SHP77 treated with DMSO at 0.1 percent for 48 hours (cell line): ENCODE measurements around the gene NPPC.

Experiments
- DNase-seq: peaks from one replicate; lab custom pipeline; 2025; lab: John Stamatoyannopoulos, UW

Gene NPPC

GRCh38 chr2:231935207-231935524 is 9.0 kb upstream of the NPPC start:
- no peak for DNase-seq

DNA sequence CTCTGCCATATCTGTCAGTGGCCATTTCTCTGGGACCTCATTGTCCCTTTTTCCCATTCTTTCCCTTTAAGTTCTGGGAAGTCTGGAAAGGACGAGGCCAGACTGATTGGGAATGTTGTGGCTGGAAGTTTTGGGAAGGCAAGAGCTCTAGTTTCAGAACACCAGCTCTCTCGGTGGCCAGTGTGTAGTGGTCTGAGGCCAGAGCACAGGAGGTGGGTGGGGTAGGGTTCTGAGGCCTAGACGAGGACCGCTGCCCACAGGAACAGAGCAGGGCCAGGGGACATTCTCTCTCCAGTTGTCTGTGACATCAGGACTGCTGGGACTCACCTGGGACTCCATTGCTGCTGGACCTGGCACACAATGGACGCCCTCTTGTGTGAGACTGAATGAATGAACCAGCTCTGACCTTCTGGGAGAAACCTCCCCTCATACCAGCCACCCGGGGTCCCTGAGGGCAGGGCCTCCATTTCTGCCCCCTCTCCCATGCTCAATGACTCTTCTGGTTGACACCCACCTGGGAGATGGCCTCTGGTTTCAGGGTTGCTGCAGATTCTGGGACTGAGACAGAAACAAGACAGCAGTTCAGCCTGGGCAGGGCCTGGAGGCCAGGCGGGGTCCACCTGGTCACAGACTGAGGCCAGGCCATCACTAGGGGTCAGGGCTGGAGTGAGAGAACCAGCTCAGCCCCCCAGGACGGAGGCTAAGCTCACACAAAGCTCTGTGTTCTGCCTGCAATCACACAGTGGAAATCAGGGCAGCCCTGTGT is 8.4 kb upstream of the NPPC start:
- no peak for DNase-seq

DNA sequence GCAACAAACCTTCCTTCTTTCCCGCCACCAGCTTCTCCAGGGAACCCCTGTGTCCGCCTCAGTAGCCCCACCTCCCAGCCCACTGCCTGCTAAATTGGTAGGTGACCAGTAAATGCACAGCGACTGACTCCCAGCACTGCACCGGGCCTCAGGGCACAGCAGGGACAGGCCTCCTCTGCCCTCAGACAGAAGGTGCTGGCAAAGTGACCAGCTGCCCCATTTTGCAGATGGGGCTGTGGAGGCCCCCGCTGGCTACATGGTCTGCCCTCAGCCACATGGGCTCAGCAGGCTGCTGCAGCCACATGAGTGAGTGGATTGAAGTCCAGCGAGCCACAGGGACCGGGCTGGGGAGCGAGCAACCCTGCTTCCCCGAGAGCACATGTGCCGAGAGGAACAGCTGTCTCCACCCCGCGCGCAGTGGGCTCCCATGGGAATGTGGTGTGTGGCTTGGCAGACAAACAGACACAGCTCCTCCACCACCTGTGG is 7.8 kb upstream of the NPPC start:
- DNase-seq: no peak

DNA sequence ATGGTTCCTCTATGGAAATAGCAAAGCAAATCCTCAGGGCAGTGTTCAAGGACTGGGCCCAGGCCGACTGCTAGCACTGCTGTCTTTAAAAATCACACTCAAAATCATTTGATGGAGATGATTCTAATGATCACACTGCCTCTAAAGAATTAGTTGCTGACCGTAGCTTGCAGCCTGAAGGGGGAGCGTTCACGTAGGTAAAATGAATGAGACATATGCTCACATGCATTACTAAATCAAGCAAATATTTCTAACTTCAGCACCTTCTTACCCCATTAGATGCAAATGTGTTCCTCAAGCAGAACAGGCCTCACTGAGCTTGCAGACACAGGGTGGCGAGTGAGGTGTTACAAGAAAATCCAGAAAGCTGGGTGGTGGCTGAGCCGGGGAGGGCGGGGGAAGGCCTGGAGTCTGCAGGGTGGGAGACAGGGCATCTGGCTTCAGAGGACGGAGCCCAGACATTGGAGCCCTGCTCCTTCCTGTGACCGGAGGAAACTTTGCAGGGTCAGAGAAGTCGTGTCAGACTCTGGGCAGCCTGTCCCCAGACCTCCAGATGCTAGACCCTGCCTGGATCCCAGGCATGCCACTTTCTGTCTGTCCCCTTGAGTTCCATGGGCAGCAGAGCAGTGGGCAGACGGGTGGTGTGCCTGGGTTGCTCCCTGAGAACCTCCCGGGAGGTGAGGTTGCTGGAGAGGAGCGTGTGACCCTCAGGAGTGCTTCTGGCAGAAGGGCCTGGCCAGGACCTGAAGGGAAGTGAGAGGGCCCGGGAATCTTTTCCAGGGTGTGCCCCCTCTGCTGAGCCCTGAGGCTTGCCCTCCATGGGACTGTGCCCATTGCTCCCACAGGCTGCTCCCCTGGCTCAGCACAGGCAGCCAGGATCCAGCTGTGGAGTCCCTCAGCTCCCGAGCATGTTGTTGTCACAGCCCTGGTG is 7.1 kb upstream of the NPPC start:
- DNase-seq: no peak

- DNase-seq: no peak
Measured at GRCh38 chr2:231932711-231932970, 6.4 kb upstream of the NPPC start.

GRCh38 chr2:231931481-231931915 is 5.3 kb upstream of the NPPC start:
- no peak for DNase-seq

DNA sequence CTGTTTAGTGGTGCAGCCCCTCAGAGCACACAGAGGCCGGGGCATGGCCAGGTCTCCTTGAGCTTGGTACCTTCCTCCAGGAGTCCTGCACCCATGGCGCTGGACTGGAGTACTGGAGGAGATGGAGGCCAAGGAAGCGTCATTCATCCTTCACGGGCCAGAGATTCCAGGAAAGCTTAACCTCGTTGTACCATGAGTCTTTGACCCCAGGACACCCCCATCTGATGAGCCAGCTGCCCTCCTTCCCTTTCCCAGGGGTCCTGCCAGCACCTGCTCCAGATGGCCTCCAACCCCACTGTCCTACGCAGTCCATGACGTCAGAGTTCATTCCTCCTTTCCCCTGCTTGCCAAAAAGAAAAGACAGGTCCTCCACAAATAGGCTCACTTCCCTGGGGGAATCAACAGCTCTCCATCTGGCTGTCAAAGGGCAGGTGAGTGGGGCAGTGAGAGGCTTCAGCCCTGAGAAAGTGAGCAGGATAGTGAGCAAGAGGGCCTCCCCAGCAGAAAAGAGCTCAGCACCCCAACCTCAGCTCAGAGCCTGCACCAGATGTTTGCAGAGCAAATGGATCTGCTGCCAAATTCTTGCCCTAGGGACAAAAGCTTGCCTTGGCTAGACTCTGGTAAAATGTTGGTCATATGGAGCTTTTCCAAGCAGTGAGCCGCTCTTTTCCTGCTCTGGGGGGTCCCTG is 4.5 kb upstream of the NPPC start:
- peak; percentile 27 for DNase-seq

- DNase-seq: no peak
Measured at GRCh38 chr2:231929961-231930592, 3.9 kb upstream of the NPPC start.

- DNase-seq: no peak
Measured at GRCh38 chr2:231928901-231929725, 2.9 kb upstream of the NPPC start.

DNA sequence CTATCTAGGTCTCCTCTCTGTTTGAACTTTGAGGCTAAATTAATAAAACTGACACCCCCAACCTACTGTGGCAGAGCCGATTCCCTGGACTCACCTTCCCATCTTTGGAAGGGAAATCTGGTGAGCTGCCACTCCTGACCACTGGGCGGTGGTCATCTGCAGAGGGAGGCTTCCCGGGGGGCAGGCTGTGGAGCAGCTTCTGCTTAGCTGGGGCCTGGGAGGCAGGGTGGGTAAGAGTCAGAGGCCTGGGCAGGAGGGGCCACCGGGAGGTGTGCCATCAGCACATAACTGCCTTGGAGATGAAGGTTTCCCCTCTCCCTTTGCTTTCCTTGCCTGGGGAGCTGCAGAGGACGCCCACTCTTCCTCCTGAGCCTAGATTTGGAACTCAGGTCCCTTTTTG is 2.3 kb upstream of the NPPC start:
- DNase-seq: no peak

DNA sequence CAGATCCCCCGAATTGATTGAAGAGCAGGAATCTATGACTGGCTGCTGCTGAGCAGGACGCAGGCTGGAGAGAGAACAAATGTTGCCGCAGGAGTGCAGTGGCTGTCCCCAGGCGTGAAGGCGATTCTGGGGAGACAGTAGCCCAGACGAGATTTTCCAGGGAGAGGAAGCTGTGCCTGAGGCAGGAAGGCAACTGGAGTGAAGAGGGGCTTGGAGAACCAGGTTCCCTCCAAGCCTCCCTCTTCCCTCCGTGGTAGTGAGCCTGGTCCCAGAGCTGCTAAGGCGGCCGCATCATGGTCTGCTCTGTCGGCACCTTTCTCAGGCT is 1.3 kb upstream of the NPPC start:
- DNase-seq: no peak

DNA sequence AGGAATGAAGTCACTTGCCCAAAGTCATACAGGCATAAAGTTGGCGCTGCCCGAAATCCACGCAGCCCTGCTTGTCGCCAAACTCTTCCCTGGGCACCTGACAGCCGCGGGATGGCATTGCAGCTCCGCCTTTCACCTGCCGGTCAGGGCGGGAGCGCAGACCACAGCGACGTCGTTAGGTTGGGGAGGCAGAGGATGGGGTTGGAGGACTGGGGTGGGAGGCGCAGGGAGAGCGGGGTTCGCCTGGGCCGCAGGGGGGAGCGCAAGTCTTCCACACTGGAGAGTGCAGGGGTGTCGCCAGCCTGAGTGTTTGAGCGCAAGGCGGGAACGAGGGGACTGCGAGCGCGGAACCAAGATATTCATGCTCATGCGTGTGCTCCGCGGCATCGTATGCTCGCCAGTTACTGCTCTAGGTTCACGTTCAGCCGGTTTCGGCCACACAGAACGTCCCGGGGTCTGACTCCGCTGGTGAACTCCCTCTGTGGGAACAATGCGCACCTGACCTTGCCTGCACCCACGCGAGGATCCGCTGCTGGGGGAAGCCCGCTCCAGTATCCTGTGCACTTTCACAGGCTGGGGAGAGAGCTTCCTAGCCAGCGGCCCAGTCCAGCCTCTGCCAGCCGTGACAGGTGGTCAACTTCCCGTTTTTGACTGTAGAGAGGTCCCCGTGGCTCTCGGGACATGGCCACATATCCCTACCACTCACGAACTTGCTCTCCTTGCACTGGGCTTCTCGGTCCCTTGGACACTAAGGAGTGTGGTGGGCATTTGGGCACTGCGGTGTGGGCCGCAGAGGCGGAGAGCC is 767 bp upstream of the NPPC start:
- no peak for DNase-seq

- DNase-seq: no peak
Measured at GRCh38 chr2:231925303-231926179, 655 bp downstream of the NPPC start.

DNA sequence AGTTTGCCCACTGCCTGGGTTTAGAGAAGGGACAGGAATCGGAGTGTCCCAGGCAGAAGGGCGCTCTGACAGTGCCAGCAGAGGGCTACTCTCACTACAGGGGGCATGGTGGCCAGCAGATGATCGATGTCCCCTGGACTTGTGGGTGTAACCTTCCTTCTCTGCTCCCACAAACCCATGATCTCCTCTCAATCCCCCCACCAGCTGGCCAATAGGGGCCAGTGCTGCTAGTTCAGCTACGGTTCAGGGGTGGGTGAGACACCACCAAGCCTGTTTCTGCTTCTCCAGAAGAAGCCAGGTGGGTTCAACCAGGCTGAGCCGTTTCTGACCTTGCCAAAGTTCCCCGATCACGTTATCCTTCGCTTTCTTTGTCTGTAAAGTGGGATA is 1.3 kb downstream of the NPPC start:
- no peak for DNase-seq

DNA sequence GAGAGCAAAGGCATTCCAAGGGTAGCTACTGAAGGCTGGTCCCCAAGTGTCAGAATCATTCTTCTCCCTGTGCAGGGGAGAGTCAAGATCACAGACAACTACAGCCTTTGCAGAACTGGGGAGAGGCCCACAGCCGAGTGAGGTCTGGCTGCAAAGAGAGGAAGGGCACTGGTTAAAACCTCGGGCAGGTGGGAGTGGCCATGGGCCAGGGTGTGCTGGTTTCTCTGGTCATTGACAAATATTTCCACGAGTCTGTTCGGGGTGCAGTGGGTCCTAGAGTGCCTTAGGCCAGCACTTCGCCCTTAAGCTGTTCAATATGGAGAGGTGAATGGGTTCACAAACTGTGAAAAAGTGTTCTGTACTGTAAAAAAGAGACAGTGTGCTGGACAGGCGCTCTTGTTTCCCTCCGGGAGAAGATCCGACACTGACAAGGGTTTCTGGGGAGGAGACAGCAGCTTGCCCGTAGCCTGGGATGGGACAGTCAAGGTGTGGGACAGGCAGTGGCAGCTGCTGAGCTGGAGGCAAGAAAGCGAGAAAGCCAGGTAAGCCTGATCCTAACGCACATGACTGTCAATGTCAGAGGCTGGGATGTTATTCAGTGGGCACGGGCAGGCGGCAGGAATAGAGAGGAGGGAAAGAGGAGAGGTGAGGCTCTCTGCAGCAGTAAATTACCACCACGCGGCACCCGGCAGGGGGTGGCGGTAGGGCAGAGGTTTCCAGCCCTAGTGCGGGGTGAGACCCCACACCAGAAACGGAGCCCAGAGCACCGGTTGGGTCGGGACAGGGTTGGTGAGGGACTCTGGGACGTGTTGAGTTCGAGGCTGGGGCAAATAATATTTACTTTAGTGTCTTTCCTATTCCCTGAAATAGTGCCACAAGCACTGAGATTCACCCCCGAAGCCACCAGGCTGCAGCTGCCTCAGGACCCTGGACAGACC is 2.0 kb downstream of the NPPC start:
- no peak for DNase-seq

DNA sequence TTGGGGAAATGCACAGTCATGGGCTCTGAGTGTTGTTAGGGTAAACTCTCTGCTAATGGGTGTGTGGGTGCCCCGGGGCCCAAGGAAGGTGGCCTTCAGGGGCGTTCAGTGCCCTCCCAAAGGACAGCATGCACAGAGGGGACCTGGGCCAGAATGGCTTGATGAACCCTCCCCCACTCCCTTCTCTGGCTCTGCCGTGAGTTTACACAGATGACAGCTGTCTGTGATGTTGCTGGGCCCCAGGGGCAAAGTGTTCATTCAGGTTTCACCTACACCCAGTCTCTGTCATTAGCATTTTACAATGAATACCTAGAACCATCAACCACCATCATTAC is 3.2 kb downstream of the NPPC start:
- peak; percentile 14 for DNase-seq

GRCh38 chr2:231922311-231923009 is 3.7 kb downstream of the NPPC start:
- DNase-seq: no peak

GRCh38 chr2:231920795-231921194 is 5.4 kb downstream of the NPPC start:
- no peak for DNase-seq
